ENCODE measurements around the gene POLQ.

The POLQ gene

DNA sequence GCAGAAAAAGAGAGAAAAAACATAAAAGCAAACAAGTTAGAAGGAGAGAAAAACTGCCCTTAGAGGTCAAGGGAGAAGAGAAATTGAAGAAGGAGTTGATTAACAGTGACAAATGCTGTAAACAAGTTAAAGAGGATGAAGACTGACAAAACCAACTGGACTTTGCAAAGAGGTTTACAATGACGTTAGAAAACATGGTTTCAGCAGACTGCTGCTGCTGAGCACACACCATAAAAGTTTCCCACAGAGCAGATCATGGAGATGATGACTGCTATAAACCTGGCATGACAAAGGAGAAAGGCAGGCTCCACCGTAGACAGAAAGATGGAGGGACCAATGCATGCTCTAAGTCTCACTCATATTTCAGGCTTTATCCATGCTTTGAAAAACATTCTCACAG is 78.7 kb downstream of the POLQ start:
- TF ChIP-seq TAF1 (IDR thresholded peaks at IDR 0.05; ENCODE audit: borderline replicate concordance, insufficient read depth, low read length) (no peak), POLR2AphosphoS5 (IDR thresholded peaks at IDR 0.05; ENCODE audit: low read depth, low read length) (no peak), FOXP2 (optimal IDR thresholded peaks at IDR 0.05; ENCODE audit: borderline replicate concordance, extremely low read depth, extremely low read length, insufficient read depth) (no peak), SIN3A (IDR thresholded peaks at IDR 0.05; ENCODE audit: borderline replicate concordance, insufficient read depth, low read length) (no peak)
- TF ChIP-seq, protein P1, sequence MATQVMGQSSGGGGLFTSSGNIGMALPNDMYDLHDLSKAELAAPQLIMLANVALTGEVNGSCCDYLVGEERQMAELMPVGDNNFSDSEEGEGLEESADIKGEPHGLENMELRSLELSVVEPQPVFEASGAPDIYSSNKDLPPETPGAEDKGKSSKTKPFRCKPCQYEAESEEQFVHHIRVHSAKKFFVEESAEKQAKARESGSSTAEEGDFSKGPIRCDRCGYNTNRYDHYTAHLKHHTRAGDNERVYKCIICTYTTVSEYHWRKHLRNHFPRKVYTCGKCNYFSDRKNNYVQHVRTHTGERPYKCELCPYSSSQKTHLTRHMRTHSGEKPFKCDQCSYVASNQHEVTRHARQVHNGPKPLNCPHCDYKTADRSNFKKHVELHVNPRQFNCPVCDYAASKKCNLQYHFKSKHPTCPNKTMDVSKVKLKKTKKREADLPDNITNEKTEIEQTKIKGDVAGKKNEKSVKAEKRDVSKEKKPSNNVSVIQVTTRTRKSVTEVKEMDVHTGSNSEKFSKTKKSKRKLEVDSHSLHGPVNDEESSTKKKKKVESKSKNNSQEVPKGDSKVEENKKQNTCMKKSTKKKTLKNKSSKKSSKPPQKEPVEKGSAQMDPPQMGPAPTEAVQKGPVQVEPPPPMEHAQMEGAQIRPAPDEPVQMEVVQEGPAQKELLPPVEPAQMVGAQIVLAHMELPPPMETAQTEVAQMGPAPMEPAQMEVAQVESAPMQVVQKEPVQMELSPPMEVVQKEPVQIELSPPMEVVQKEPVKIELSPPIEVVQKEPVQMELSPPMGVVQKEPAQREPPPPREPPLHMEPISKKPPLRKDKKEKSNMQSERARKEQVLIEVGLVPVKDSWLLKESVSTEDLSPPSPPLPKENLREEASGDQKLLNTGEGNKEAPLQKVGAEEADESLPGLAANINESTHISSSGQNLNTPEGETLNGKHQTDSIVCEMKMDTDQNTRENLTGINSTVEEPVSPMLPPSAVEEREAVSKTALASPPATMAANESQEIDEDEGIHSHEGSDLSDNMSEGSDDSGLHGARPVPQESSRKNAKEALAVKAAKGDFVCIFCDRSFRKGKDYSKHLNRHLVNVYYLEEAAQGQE (IDR thresholded peaks at IDR 0.05; ENCODE audit: insufficient read depth in 1 of 2, low read depth in 2 of 2, low read length in 2 of 2) = no peak

DNA sequence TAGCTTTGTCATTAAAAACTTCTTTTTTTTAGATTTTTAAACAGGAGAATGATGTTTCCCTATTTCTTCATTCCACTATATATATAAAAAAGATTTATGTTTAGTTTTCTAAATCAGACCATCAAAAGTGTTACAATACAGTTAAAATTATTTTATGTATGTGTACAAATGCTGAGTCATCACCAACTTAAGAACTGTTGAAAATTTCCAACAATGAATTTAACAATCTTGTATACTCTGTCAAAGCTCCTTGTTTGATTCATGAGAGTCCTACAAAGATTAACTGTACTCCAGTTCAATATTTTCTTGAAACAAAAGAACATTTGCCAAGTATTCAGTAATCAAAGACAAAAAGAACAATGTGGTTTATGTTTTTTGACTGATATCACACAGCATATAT is 82.0 kb downstream of the POLQ start:
- TF ChIP-seq, protein P1 (IDR thresholded peaks at IDR 0.05; ENCODE audit: insufficient read depth in 1 of 2, low read depth in 2 of 2, low read length in 2 of 2) = no peak
- TF ChIP-seq SIN3A (IDR thresholded peaks at IDR 0.05; ENCODE audit: borderline replicate concordance, insufficient read depth, low read length) (no peak), POLR2AphosphoS5 (IDR thresholded peaks at IDR 0.05; ENCODE audit: low read depth, low read length) (no peak), FOXP2 (optimal IDR thresholded peaks at IDR 0.05; ENCODE audit: borderline replicate concordance, extremely low read depth, extremely low read length, insufficient read depth) (no peak), TAF1 (IDR thresholded peaks at IDR 0.05; ENCODE audit: borderline replicate concordance, insufficient read depth, low read length) (no peak)

DNA sequence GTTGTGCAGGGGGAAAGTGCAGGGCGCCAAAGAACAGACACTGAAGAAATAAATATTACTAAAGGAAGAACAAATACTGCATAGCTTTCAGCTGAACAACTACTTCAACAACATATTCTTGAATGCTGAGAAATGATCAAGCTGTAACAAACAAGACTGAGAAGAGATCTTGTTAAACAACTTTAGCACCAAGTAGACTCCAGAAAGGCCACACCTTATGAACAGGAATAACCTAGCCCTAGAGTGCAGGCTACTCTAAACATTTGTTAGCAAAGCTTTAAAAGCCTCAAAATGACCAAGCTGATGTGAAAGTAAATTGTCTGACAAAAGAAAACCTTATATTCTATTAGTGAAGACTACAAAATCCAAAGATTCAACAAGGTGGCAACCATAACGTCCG is 83.2 kb downstream of the POLQ start:
- TF ChIP-seq SIN3A (IDR thresholded peaks at IDR 0.05; ENCODE audit: borderline replicate concordance, insufficient read depth, low read length) (no peak), TAF1 (IDR thresholded peaks at IDR 0.05; ENCODE audit: borderline replicate concordance, insufficient read depth, low read length) (no peak), POLR2AphosphoS5 (IDR thresholded peaks at IDR 0.05; ENCODE audit: low read depth, low read length) (no peak), FOXP2 (optimal IDR thresholded peaks at IDR 0.05; ENCODE audit: borderline replicate concordance, extremely low read depth, extremely low read length, insufficient read depth) (no peak)
- TF ChIP-seq, protein P1 (IDR thresholded peaks at IDR 0.05; ENCODE audit: insufficient read depth in 1 of 2, low read depth in 2 of 2, low read length in 2 of 2) = no peak

GRCh38 chr3:121443456-121443855 is 102.3 kb downstream of the POLQ start:
- TF ChIP-seq, protein P1 (IDR thresholded peaks at IDR 0.05; ENCODE audit: insufficient read depth in 1 of 2, low read depth in 2 of 2, low read length in 2 of 2) = no peak
- TF ChIP-seq FOXP2 (optimal IDR thresholded peaks at IDR 0.05; ENCODE audit: borderline replicate concordance, extremely low read depth, extremely low read length, insufficient read depth) = no peak
- TF ChIP-seq TAF1 (IDR thresholded peaks at IDR 0.05; ENCODE audit: borderline replicate concordance, insufficient read depth, low read length) = no peak
- no peak for TF ChIP-seq POLR2AphosphoS5 (IDR thresholded peaks at IDR 0.05; ENCODE audit: low read depth, low read length)
- TF ChIP-seq SIN3A (IDR thresholded peaks at IDR 0.05; ENCODE audit: borderline replicate concordance, insufficient read depth, low read length) = no peak

- TF ChIP-seq SIN3A (IDR thresholded peaks at IDR 0.05; ENCODE audit: borderline replicate concordance, insufficient read depth, low read length) (no peak), POLR2AphosphoS5 (IDR thresholded peaks at IDR 0.05; ENCODE audit: low read depth, low read length) (no peak), TAF1 (IDR thresholded peaks at IDR 0.05; ENCODE audit: borderline replicate concordance, insufficient read depth, low read length) (no peak), FOXP2 (optimal IDR thresholded peaks at IDR 0.05; ENCODE audit: borderline replicate concordance, extremely low read depth, extremely low read length, insufficient read depth) (no peak)
- TF ChIP-seq, protein P1 (IDR thresholded peaks at IDR 0.05; ENCODE audit: insufficient read depth in 1 of 2, low read depth in 2 of 2, low read length in 2 of 2) = no peak
These were observed 109.1 kb downstream of the POLQ start for GRCh38 chr3:121436641-121437040.
